BJ (cell line): ENCODE measurements around the gene ATXN10. TPM values are rescaled to one million over a fixed set of nuclear protein-coding genes. Genes with fewer than 3 reads are reported as not detected.

Experiments used
- CTCF ChIA-PET: fragments of 350-600 bp; formaldehyde crosslinking; extraction: SDS; loops from one replicate; lab custom pipeline; 2021; ENCODE audit warnings: antibody characterized with exemption, inconsistent platforms; lab: Yijun Ruan, JAX
- POLR2A ChIA-PET: fragments of 300-600 bp; sonication (Branson Sonifier 250); formaldehyde crosslinking; extraction: SDS; loops from one replicate; lab custom pipeline; 2021; ENCODE audit warnings: antibody characterized with exemption; lab: Charles Lee
- DNase-seq: peaks from one replicate; pipeline ENCODE4 v3.0.0-alpha.2; 2011; ENCODE audit warnings: low read depth
- H3K27me3 ChIP-seq: 2 replicates; pipeline ENCODE4 v1.6.0; 2011; ENCODE audit warnings: low read length; ENCODE audit not compliant: control insufficient read depth, insufficient read depth
- H3K36me3 ChIP-seq: 2 replicates; pipeline ENCODE4 v1.5.1; 2011; ENCODE audit warnings: low read length; ENCODE audit not compliant: control insufficient read depth, insufficient read depth
- H3K4me3 ChIP-seq: 2 replicates; pipeline ENCODE4 v1.5.1; 2011; ENCODE audit warnings: low read depth, mild to moderate bottlenecking, control low read depth, low read length
- CTCF ChIP-seq: IDR thresholded peaks from 2 replicates; pipeline ENCODE4 v1.5.1; 2011; ENCODE audit warnings: low read depth, mild to moderate bottlenecking, control low read depth, inconsistent platforms, low read length, moderate library complexity; ENCODE audit not compliant: insufficient read depth
- polyA plus RNA-seq: library from polyadenylated mRNA; depleted of rRNA; stranded (reverse); fragments of >200 nt; gene quantifications from 2 replicates; pipeline ENCODE4 v1.2.3, GENCODE V29; 2011

The ATXN10 gene
- polyA plus RNA-seq, 1 experiment = 328 TPM

DNA sequence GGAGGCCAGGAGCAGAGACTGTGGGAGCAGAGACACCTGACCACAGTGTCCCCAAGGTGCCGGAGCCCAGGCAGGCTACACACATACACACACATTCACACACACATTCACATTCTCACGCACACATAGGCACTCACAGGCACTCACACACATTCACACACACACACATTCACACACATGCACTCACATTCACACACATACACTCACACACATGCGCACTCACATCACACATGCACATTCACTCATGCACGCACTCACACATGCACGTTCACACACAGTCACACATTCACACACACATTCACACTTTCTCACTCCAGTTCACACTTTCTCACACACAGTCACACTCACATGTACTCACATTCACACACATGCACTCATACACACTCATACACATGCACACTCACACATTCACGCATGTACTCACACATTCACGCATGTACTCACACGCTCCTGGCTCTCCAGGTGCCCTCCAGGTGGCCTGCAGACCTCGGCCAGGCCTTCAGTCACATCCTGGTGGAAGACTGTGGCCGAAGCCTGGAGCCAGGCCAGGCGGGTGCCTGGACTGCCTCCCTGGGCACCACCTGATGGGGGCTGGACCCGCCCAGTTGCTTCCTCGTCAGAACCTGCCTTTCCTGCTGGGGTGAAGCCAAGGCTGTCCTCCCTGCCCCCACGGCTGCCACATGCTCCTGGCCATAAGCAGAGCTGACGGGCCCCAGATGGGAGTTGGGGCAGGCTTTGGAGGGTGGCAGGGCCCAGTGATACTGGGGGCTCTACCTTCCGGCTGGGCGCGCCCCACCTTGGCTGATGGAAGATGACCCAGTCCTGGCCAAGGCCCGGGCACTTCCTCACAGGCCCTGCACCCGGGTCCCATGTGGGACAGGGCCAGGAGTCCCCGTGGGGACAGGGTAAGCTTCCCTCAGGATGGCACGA, 215.8 kb downstream of the ATXN10 start:
- H3K27me3 ChIP-seq = no peaks in the 10 kb centered on the region; the same call in 1 of the 2 replicates
- ChIA-PET POLR2A (no interaction called here), CTCF (interaction anchor here (0.6 kb wide), 1 partner anchor 87 kb away, joined by 3 read pairs; no protein-coding TSS in a partner anchor)

GRCh38 chr22:45888221-45889092, 216.8 kb downstream of the ATXN10 start:
- TF ChIP-seq CTCF = no peak
- CTCF ChIA-PET = interaction anchor here (0.6 kb wide), 1 partner anchor 86 kb away, joined by 3 read pairs; no protein-coding TSS in a partner anchor
- Histone ChIP-seq H3K4me3 (no peak overlapping the region), H3K36me3 (no peaks in the 10 kb centered on the region), H3K27me3 (no peaks in the 10 kb centered on the region; the same call in 1 of the 2 replicates)
- no peak for DNase-seq
- POLR2A ChIA-PET = no interaction called here

More for the DNA sequence above, 215.8 kb downstream of the ATXN10 start:
- no peak for DNase-seq
- Histone ChIP-seq H3K36me3 (no peaks in the 10 kb centered on the region), H3K4me3 (no peak overlapping the region)
- no peak for TF ChIP-seq CTCF

GRCh38 chr22:45889093-45889538, 217.5 kb downstream of the ATXN10 start:
- no peak for DNase-seq
- H3K27me3 ChIP-seq = peaks cover 3% of the 10 kb centered on the region; the same call in 1 of the 2 replicates
- ChIA-PET CTCF (no interaction called here), POLR2A (no interaction called here)
- H3K36me3 ChIP-seq = no peaks in the 10 kb centered on the region
- H3K4me3 ChIP-seq = no peak overlapping the region
- no peak for TF ChIP-seq CTCF

DNA sequence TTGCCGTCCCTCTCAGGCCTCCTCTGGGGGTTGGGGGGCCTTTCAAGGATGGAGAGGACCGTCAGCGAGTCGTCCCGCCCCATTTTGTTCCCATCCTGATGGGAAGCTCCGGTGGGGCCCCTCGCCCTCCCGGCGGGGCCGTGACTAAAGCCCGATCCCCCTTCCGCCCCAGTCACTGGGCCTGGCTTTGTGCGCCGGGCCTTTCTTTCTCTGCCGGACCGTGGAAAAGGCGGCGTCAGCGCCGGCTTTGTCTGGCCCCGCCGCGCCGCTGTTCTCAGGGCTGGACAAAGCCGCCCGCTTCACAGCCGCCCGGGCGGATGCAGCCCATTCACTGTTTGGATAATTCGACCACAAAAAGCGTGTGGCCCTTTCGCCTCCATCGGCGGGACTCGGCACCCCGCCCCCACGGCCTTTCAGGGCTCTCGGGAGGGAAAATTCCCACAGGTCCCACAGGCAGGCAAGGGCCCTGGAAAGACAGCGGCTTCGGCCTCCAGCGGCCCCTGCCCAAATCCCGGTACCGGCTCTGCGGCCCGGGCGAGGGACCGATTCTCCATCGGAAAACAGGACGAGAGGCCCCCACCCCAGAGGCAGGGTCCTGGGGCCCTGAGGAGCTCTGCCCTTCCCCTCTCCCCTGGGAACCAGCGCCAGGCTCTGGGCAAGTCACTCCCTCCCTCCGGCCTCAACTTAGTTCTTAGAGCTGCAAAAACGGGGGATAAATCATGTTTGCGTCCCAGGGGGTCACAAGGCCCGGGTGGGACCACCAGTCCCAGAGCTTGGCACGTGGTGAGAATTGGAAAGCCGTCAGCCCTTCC, 218.1 kb downstream of the ATXN10 start:
- H3K4me3 ChIP-seq = no peak overlapping the region
- H3K27me3 ChIP-seq = peaks cover 3% of the 10 kb centered on the region; the same call in 1 of the 2 replicates
- ChIA-PET POLR2A (no interaction called here), CTCF (no interaction called here)
- DNase-seq = no peak
- H3K36me3 ChIP-seq = no peaks in the 10 kb centered on the region
- no peak for TF ChIP-seq CTCF
